GM18498 (cell line): Measurements from ENCODE around the gene GMNN.
A peak's percentile ranks its signal among the peaks of the same experiment; 100 is the strongest.
"Not testable (repeated sequence)": the region's sequence is repeated elsewhere in the genome, so short reads cannot be mapped to it uniquely, and the experiment has no call there.

Experiments used
- ATAC-seq: cut with Tn5 transposase; IDR thresholded peaks from one replicate; pipeline ENCODE4 v1.9.1; 2021; ENCODE audit warnings: mild to moderate bottlenecking, moderate library complexity; ENCODE audit not compliant: unreplicated experiment

The GMNN gene

DNA sequence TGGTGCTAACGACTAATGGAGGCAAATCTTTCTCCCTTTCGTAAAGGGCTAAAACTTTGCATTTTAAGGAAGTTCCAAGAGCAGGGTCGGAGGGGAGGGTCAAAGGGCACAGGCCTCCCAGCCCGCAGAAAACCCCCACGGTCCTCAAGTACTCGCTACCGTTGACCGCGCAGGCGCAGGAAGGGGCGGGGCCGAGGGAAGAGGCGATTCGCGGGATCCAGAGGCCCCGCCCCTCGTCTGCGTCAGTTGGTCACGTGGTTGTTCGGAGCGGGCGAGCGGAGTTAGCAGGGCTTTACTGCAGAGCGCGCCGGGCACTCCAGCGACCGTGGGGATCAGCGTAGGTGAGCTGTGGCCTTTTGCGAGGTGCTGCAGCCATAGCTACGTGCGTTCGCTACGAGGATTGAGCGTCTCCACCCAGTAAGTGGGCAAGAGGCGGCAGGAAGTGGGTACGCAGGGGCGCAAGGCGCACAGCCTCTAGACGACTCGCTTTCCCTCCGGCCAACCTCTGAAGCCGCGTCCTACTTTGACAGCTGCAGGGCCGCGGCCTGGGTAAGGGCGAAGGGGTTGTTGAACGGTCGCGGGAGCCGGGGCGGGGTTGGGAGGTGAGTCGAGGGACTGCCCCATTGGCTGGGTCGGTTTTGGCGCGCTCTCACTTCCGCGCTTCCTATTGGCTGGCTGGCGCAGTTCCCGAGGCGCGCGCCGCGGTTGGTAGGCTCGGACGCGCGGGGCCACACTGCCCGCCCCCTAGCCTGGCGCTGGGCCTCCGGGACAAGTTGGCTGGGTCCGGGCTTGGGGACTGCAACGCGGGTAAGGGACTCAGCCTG lies at the start of gene GMNN:
Gene GMNN, plus strand, starts transcription at position 242 of the 824 bp plus-strand sequence. CDS start 2,310 bp downstream, outside the sequence.
- peak; percentile 91 for ATAC-seq

- ATAC-seq, result not testable (repeated sequence)
Measured at GRCh38 chr6:24730653-24731052, 44.1 kb upstream of the GMNN start.

DNA sequence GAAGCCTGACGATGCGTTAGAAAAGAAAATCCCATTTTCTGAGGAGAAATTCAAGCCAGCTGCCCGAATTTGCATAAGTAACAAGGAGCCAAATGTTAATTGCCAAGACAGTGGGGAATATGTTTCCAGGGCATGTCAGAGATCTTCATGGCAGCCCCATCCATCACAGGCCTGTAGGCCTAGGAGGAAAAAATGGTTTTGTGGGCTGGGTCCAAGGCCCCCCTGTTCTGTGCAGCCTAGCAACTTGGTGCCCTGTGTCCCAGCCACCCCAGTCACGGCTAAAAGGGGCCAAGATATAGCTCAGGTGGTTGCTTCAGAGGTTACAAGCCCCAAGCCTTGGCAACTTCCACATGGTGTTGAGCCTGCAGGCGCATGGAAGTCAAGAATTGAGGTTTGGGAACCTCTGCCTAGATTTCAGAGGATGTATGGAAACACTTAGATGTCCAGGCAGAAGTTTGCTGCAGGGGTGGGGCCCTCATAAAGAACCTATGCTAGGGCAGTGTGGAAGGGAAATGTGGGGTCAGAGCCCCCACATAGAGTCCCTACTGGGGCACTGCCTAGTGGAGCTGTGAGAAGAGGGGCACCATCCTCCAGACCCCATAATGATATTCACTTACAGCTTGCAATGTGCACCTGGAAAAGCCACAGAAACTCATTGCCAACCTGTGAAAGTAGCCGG lies 43.1 kb upstream of the GMNN start:
- not testable (repeated sequence) for ATAC-seq

DNA sequence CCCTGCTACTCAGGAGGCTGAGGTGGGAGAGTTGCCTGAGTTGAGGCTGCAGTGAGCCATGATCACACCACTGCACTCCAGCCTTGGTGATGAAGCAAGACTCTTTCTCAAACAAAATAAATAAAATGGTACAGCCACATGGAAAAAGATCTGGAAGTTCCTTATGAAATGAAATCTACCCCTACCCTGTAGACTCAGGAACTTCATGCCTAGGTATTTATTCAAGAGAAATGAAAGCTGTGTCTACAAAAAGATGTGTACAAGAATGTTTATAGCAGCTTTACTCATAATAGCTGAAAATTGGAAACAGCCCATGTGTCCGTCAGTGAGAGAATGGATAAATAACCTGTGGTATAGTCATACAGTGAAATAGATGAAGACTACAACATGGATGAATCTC lies 40.6 kb upstream of the GMNN start:
- ATAC-seq, result no peak

DNA sequence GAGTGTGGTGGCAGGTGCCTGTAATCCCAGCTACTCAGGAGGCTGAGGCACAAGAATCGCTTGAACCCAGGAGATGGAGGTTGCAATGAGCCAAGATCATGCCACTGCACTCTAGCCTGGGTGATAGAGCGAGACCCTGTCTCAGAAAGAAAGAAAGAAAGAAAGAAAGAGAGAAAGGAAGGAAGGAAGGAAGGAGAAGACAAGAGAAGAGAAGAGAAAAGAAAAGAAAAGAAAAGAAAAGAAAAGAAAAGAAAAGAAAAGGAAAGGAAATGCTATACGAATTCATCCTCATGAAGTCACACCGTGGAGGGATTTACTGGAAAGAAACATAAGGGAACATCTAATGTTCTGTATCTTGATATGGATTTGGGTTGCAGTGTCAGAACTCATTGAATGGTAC lies 40.0 kb upstream of the GMNN start:
- not testable (repeated sequence) for ATAC-seq

GRCh38 chr6:24738741-24739140 lies 36.0 kb upstream of the GMNN start:
- ATAC-seq, result no peak

DNA sequence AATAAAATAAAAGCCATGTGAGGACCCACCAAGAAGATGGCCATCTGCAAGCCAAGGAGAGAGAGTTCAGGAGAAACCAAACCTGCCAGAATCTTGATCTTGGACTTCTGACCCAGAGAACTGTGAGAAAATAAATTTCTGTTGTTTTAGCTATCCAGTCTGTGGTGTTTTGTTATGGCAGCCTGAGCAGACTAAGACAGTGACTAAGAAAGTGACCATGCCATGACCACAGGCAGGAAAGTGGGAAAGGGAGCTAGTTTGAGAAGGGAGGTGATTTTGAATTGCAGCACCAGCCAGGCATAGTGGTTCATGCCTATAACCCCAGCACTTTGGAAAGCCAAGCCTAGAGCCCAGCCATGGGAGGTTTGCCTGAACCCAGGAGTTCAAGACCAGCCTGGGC lies 33.9 kb upstream of the GMNN start:
- ATAC-seq, result no peak

GRCh38 chr6:24742216-24742738 lies 32.5 kb upstream of the GMNN start:
- no peak for ATAC-seq

DNA sequence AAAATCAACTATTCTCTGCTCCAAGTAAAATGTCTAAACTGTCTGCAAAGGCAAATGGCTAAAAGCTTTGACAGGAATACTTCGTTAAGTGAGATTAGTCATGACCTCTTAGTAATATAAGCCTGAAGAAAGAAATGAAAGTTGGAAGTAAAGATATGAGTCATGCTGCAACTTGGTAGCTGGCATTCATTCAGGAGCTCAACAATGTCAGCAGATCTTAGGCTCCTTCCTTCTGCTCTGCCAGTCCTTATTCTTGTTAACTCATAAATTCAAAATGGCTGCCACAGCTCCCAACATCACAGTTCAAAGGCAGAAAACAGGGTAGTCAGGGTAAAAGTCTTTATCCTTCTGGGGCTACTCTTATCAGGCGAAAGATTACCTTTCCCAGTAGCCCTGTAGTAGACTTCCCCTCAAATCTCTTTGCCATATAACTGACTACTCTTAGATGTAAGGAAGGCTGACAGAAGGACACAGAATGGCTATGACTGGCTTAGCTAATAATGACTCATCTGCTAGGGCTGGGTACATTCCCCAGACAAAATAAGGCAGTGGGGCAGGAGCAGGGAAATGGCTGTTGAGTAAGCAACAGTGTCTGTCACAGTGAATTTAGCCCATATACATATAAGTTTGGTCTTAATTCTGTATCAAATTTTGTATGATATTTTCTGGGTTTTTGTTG lies 31.3 kb upstream of the GMNN start:
- ATAC-seq, result peak; percentile 75

DNA sequence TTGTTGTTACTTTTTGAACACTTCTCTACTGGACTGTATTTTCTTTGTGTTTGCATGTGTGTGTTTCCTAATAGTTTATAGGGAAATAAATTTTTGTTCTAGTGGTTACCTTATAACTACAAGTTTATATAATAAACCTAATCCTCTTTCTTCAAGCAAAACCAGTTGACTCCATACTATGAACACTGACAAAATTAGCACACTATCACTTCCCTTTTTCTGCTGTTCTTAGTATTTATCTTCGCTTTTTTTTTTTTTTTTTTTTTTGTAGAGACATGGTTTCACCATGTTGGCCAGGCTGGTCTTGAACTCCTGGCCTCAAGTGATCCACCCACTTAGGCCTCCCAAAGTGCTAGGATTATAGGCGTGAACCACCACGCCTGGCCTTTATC lies 30.8 kb upstream of the GMNN start:
- peak; percentile 51 for ATAC-seq

DNA sequence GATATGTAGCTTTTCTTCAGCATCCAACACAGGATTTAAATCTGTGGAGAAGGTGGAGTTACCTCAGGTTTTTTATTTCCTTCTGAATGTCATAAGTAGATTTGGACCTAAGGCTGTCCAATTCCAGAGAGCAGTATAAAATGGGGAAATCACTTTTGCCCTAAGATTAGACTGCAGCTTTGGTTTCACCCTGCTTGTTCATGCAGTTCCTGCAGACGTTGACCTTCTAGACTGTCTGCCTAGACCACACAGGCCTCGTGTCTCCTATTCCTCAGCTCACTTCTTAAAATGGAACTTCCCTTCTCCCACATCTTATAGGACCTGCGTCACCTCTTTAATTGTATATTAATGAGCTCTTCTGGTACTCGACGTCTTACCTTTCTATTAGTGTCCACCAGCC lies 29.8 kb upstream of the GMNN start:
- ATAC-seq, result no peak

DNA sequence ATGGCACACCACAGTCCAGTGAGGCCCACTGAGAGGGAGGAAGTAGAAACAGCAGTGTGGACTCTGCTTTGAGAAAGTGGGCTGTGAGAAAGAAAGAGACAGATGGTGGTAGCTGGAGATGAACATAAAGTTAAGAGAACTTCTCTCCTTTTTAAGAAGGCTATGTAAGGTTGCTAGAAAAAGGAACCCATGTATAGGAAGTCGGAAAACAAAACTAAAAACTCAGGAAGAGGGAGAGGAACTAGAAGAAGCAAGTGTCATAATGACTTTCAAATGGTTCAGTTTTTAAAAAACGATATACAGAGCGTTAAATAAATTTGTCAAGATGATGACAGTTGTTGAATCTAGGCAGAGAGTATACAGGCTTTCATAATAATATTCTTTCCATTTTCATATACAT lies 25.4 kb upstream of the GMNN start:
- ATAC-seq, result no peak

- ATAC-seq, result not testable (repeated sequence)
Measured at GRCh38 chr6:24750878-24751277, 23.9 kb upstream of the GMNN start.

DNA sequence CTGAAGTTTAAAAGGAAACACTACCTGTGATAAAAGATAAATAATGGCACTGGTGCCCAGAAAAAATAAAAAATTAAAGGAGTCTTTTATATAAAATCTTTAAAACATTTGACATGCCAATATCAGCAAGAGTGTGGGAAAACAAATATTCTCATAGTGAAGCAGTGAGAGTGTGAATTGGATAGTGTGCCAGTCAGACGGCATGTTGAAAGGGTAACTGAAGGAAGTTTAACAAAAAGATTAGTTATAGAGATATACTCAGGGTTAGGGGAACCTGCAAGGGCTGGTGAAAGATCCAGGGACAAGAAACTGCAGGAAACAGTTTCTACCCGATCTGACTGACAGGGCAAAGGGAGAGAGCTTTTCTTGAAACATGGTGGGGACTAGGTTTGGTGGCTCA lies 22.2 kb upstream of the GMNN start:
- no peak for ATAC-seq

DNA sequence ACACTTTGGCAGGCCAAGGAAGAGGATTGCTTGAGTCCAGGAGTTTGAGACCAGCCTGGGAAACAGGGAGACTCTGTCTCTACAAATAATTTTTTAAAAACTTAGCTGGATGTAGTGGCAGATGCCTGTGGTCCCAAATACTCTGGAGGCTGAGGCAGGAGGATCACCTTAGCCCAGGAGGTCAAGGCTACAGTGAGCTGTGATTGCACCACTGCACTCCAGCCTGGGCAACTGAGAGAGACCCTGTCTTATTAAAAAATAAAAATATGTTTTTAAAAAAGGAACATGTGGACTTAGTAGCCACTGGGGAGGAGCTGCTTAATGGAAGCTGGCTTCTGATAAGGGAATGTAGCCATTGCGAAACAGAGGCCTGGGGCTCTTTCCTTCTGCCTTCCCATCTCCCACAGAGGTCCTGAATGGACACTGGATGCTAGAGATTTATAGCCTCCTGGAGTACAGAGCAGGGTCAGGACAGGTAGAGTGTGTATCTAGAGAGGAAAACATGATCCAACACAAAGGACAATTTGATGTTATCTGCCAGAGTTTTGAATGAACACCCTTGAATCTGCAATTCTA lies 21.7 kb upstream of the GMNN start:
- ATAC-seq, result no peak

GRCh38 chr6:24753545-24753944 lies 21.2 kb upstream of the GMNN start:
- ATAC-seq, result no peak

DNA sequence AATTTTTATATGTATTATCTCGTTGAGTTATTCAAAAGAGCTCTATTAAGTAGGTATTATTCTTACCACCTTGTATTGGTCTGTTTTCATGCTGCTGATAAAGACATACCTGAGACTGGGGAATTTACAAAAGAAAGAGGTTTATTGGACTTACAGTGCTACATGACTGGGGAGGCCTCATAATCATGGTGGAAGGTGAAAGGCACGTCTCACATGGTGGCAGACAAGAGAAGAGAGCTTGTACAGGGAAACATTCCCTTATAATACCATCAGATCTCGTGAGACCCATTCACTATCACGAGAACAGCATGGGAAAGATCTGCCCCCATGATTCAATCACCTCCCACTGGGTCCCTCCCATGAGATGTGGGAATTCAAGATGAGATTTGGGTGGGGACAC lies 20.4 kb upstream of the GMNN start:
- not testable (repeated sequence) for ATAC-seq

DNA sequence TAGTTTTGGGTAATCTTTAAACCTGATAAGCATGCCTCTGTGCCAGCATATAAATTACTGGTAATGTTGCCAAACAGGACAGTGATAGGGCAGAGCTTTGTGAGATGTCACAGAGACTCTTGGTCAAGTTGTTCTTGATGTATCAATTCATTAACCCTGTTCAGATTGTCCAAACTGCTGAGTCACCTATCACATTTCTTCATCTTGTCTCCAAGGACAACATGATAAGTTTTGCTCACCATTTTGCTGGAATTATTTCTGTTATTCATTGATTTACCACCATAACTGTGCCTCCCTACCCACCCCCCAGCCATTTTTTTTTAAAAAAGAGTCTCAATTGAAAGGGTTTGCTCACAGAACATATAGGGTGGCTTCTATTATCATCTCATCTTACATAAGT lies 19.5 kb upstream of the GMNN start:
- ATAC-seq, result no peak

- no peak for ATAC-seq
Measured at GRCh38 chr6:24757611-24758010, 17.1 kb upstream of the GMNN start.

GRCh38 chr6:24759718-24760117 lies 15.0 kb upstream of the GMNN start:
- ATAC-seq, result no peak

DNA sequence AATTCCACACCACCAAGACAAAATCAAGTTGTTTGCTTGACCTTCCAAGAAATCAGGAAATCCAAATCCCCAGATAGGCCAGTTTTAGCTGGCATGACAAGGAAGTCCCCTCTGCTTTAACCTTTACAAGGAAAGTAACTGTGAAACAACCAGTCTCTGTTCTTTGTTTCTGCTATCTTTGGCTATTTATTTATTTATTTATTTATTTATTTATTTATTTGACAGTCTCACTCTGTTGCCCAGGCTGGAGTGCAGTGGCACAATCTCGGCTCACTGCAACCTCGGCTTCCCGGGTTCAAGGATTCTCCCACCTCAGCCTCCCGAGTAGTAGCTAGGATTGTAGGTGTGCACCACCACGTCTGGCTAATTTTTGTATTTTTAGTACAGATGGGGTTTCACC lies 14.5 kb upstream of the GMNN start:
- ATAC-seq, result no peak
